Measurements from ENCODE around the gene FCAMR.
A peak's percentile ranks its signal among the peaks of the same experiment; 100 is the strongest.

Gene FCAMR

DNA sequence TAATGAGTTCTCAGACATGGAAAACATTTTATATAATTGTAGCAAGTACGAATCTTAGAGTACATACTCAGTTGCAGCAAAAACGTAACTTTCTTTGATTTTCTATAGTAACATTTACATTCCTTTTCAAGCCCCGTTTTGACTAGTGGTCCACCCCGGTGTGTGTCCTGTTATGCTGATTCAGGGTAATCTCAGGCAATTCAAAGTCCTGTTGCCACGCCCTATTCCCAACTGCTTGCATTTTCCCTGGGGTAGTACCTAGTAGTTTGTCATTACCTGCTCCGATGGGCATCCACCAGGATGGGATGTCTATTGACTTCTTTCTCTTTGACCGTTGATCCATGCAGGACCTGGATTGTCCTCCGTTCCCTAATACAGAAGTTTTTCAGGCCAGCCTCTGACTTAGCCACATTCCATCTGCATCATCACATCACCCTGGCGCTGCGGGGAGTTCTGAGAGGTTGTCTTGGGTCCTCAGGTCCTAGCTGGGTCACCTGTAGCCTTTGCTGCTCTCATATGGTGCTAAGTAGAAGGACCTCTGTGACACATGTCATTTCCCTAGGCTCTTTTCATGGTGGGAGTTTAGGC is 15.0 kb upstream of the FCAMR start:
- TF ChIP-seq, protein P1, sequence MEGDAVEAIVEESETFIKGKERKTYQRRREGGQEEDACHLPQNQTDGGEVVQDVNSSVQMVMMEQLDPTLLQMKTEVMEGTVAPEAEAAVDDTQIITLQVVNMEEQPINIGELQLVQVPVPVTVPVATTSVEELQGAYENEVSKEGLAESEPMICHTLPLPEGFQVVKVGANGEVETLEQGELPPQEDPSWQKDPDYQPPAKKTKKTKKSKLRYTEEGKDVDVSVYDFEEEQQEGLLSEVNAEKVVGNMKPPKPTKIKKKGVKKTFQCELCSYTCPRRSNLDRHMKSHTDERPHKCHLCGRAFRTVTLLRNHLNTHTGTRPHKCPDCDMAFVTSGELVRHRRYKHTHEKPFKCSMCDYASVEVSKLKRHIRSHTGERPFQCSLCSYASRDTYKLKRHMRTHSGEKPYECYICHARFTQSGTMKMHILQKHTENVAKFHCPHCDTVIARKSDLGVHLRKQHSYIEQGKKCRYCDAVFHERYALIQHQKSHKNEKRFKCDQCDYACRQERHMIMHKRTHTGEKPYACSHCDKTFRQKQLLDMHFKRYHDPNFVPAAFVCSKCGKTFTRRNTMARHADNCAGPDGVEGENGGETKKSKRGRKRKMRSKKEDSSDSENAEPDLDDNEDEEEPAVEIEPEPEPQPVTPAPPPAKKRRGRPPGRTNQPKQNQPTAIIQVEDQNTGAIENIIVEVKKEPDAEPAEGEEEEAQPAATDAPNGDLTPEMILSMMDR (IDR thresholded peaks at IDR 0.05; ENCODE audit: control insufficient read depth, insufficient read depth, low read depth, low read length, missing control alignments), result no peak
- H3K4me3 ChIP-seq (ENCODE audit: control insufficient read depth, low read depth, low read length), result no peak overlapping the region
- no peak for DNase-seq (ENCODE audit: low read depth)

- peak; percentile 8 for DNase-seq (ENCODE audit: low read depth)
- H3K4me3 ChIP-seq (ENCODE audit: control insufficient read depth, low read depth, low read length), result no peak overlapping the region
- TF ChIP-seq, protein P1 (IDR thresholded peaks at IDR 0.05; ENCODE audit: control insufficient read depth, insufficient read depth, low read depth, low read length, missing control alignments), result peak; percentile 79
These were observed 12.0 kb upstream of the FCAMR start for GRCh38 chr1:206982216-206982615.

- peak; percentile 5 for DNase-seq (ENCODE audit: low read depth)
- TF ChIP-seq, protein P1 (IDR thresholded peaks at IDR 0.05; ENCODE audit: control insufficient read depth, insufficient read depth, low read depth, low read length, missing control alignments), result peak; percentile 63
- no peak overlapping the region for H3K4me3 ChIP-seq (ENCODE audit: control insufficient read depth, low read depth, low read length)
These were observed 9.3 kb upstream of the FCAMR start for GRCh38 chr1:206979379-206980043.

GRCh38 chr1:206978259-206978658 is 8.0 kb upstream of the FCAMR start:
- DNase-seq (ENCODE audit: low read depth), result no peak
- no peak overlapping the region for H3K4me3 ChIP-seq (ENCODE audit: control insufficient read depth, low read depth, low read length)
- TF ChIP-seq, protein P1 (IDR thresholded peaks at IDR 0.05; ENCODE audit: control insufficient read depth, insufficient read depth, low read depth, low read length, missing control alignments), result no peak

DNA sequence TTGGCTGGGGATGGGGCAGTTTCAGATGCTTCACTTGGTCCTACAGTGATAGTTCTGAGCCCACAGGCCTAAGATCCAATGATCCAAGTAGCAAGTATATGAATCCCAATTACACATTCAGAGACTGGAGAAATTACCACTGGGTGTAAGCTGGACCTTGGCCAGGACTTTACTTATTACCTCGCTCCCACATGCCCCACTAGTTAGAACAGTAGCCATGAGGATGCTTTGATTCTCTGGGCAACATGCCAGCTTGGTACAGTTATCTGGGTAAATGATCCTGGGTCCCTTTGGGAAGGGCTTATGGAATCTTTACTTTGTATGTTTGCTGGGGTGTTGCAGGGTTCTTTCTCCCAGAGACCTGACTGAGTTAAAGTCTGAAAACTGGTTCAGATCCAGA is 5.0 kb upstream of the FCAMR start:
- no peak for DNase-seq (ENCODE audit: low read depth)
- TF ChIP-seq, protein P1 (IDR thresholded peaks at IDR 0.05; ENCODE audit: control insufficient read depth, insufficient read depth, low read depth, low read length, missing control alignments), result no peak
- no peak overlapping the region for H3K4me3 ChIP-seq (ENCODE audit: control insufficient read depth, low read depth, low read length)

DNA sequence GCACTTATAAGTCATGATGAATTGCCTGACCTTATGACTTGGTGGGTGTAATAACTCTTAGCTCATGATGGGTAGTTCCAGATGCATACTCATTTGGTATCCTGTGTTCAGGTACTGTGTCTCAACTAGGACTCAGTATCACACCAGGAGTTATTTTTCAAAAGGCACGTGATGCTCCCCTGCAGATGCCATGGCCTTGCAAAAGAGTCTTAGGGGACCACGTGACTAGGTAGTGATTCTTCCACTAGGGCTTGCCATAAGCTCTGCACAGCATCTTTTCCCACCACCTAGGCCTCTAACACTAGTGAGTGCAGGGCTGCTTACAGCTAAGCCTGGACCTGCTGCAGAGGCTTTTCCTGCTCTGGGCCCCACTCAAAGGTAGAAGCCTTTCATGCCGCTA is 3.9 kb upstream of the FCAMR start:
- TF ChIP-seq, protein P1 (IDR thresholded peaks at IDR 0.05; ENCODE audit: control insufficient read depth, insufficient read depth, low read depth, low read length, missing control alignments), result no peak
- DNase-seq (ENCODE audit: low read depth), result no peak
- no peak overlapping the region for H3K4me3 ChIP-seq (ENCODE audit: control insufficient read depth, low read depth, low read length)
